ENCODE results near the gene ADGRL4. TPM values are rescaled to one million over a fixed set of nuclear protein-coding genes. Genes with fewer than 3 reads are reported as not detected.

ADGRL4 gene
- total and polyA plus RNA-seq, 9 of the 15 experiments (the other 6 are each of a cell fraction or from before 2014, with no cell fraction given): not detected

DNA sequence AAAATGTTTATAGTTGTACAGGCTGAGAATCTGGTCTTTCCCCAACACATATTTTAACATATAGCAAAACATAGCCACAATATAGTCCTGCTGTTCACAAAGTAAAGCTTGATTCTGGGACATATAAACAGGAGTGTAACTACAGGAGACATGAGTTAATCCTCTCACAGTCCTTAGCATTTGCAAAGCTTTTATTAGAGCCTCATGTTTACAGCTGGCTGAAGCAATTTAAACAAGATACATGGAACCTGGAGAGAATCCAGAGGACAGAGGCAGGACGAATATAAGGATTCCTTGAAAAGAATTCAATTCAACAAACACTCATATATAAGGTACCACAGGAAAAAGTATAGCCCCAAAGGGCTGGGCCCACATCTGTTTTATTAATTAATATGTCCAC is 163.4 kb downstream of the ADGRL4 start (continued):
- TF ChIP-seq ETV1 (tag; conservative IDR thresholded peaks at IDR 0.05; ENCODE audit: low read depth): no peak
- no peak for TF ChIP-seq ZNF436 (CRISPR knock-in tag; IDR thresholded peaks at IDR 0.05)
- no peak for TF ChIP-seq EHMT2 (IDR thresholded peaks at IDR 0.05)
- TF ChIP-seq CHD7 (IDR thresholded peaks at IDR 0.05; ENCODE audit: low read depth, low read length): no peak
- TF ChIP-seq RBFOX2 (IDR thresholded peaks at IDR 0.05; ENCODE audit: low read depth, low read length): no peak
- no peak for TF ChIP-seq HDAC3 (IDR thresholded peaks at IDR 0.05; ENCODE audit: borderline replicate concordance, partially characterized antibody)
- TF ChIP-seq, protein P1, sequence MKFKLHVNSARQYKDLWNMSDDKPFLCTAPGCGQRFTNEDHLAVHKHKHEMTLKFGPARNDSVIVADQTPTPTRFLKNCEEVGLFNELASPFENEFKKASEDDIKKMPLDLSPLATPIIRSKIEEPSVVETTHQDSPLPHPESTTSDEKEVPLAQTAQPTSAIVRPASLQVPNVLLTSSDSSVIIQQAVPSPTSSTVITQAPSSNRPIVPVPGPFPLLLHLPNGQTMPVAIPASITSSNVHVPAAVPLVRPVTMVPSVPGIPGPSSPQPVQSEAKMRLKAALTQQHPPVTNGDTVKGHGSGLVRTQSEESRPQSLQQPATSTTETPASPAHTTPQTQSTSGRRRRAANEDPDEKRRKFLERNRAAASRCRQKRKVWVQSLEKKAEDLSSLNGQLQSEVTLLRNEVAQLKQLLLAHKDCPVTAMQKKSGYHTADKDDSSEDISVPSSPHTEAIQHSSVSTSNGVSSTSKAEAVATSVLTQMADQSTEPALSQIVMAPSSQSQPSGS (CRISPR knock-in tag; IDR thresholded peaks at IDR 0.05): no peak
- no peak for TF ChIP-seq ZBTB49 (CRISPR knock-in tag; IDR thresholded peaks at IDR 0.05; ENCODE audit: borderline replicate concordance)
